Measurements from ENCODE around the gene CSMD2. TPM values are rescaled to one million over a fixed set of nuclear protein-coding genes. Genes with fewer than 3 reads are reported as not detected.

CSMD2 gene
- total RNA-seq, 2 experiments from 2014 or later = not detected

DNA sequence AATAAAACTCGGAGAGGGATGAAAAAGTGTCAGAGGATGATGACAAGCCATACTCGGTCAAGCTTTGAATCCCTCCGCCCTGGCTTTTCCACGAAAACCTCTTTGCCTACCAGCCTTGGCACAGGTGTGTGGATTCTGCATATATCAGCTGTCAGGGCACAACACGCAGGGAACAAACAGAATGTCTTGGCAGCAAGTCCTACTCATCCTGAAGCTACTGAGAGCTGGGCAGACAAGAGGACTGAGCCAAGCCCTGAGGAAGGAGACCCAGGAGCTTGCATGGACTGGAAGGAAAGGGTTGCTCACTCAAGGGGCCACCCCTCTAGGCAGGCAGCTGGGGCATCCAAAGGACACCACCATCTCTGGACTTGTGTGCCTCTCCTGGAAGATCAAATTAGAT is 168.7 kb downstream of the CSMD2 start:
- no peak for DNase-seq
- peaks cover 13% of the 10 kb centered on the region for H3K27me3 Mint-ChIP-seq (ENCODE audit: low read depth)
- no peaks in the 10 kb centered on the region for H3K4me1 Mint-ChIP-seq (ENCODE audit: low read depth)
- H3K36me3 Mint-ChIP-seq (ENCODE audit: low read depth) = no peaks in the 10 kb centered on the region
- intact Hi-C loops (cut with micrococcal nuclease) = no loop called here
- CTCF ChIA-PET = no interaction called here
- H3K4me3 Mint-ChIP-seq = no peak overlapping the region
- H3K9me3 Mint-ChIP-seq = no peaks in the 10 kb centered on the region
- H3K27ac Mint-ChIP-seq = no peak overlapping the region

DNA sequence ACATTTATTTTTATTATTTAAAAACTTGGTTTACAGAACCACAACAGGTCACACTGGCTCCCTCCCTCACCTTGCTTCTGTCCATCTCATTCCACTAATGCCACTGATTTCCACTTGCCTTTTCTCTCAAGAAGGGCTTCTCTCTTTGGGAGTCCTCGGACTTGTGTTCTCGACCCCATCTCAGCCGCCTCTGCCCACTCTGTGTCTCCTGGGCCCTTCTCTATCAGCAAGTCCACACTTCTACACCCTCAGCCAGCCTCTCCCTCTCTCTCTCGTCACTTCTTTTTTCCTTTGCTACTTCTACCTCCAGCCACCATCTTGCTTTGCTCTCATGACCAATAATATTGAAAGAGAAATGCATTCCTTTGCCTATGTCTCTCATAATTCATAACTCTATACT is 171.7 kb downstream of the CSMD2 start:
- Mint-ChIP-seq H3K27me3 (ENCODE audit: low read depth) (peaks cover 7% of the 10 kb centered on the region), H3K27ac (no peak overlapping the region), H3K9me3 (no peaks in the 10 kb centered on the region), H3K36me3 (ENCODE audit: low read depth) (no peaks in the 10 kb centered on the region), H3K4me1 (ENCODE audit: low read depth) (no peaks in the 10 kb centered on the region), H3K4me3 (no peak overlapping the region)
- intact Hi-C loops (cut with micrococcal nuclease) = no loop called here
- no peak for DNase-seq
- CTCF ChIA-PET = no interaction called here

DNA sequence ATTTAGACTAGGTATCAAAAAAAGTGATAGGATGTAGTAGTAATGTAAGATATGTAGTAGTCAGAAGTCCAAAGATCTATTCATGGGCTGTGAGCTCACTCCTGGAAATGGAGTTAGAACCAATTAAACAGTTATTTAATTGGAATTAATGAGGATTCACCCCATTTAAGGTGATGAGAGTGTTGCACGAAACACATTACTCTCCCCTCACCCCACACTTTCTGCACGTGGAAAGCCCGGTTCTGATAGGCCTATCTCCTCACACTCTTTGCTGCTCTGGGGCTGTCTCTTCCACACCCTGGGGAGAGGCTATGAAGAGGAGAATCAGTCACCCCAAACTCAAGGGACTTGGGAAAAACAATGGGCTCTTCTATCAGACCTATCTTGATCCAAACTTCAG is 174.7 kb downstream of the CSMD2 start:
- CTCF ChIA-PET = no interaction called here
- Mint-ChIP-seq H3K27ac (no peak overlapping the region), H3K36me3 (ENCODE audit: low read depth) (no peaks in the 10 kb centered on the region), H3K9me3 (no peaks in the 10 kb centered on the region), H3K4me1 (ENCODE audit: low read depth) (no peaks in the 10 kb centered on the region), H3K27me3 (ENCODE audit: low read depth) (peaks cover 5% of the 10 kb centered on the region), H3K4me3 (no peak overlapping the region)
- DNase-seq = no peak
- intact Hi-C loops (cut with micrococcal nuclease) = no loop called here

DNA sequence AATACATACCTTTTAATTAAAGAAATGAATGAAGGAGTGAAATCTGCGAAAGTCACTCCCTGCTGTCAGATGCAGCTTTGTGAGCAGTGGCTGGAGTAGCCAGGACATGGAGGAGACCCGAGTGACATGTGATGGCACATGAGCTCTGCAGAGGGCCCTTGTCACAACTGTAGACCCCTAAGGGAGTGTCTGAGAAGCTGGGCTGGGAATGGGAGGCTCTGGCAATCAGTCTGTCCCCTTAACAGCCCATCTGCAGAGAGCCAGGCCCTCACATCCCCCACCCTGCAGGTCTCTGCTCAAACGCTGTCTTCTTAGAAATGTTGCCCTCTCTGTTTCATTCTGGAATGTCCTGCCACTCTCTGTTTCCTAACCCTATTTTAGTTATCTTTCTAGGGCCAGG is 176.9 kb downstream of the CSMD2 start:
- intact Hi-C loops (cut with micrococcal nuclease) = no loop called here
- CTCF ChIA-PET = no interaction called here
- H3K27me3 Mint-ChIP-seq (ENCODE audit: low read depth) = peaks cover 8% of the 10 kb centered on the region
- H3K36me3 Mint-ChIP-seq (ENCODE audit: low read depth) = no peaks in the 10 kb centered on the region
- no peaks in the 10 kb centered on the region for H3K9me3 Mint-ChIP-seq
- no peak overlapping the region for H3K27ac Mint-ChIP-seq
- no peak overlapping the region for H3K4me3 Mint-ChIP-seq
- no peak for DNase-seq
- H3K4me1 Mint-ChIP-seq (ENCODE audit: low read depth) = no peaks in the 10 kb centered on the region

DNA sequence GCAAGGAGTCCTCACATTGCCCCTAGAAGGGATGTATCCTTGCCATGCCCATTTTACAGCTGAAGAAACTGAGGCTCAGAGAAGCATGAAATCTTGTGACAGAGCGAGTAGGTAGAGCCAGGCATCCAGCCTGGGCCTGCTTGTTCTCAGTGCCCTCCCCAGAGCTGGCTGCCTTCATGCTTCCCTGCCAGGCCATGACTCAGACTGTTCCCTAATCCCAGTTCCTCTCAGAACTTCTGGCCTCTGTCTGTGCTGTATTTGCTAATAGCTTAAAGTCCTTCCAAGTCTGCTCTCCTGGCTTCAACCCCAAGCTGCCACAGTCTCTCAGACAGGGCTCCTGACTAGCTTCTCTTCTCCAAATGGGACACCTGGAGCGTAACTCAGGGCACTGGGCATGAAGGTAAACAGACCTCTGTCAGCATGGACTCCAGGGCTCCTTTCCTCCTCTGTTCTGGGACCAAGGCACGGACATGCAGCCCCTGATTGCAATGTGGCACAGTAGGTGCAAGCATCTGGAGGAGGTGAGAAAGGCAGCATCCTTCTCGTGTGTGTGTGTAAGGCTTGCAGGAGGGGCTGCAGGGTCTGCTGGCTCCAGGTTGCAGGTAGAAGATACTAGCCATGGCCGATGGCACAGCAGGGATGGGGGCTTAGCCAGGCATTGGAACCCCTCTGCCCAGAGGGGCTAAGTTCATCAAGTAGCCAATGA is 178.5 kb downstream of the CSMD2 start:
- Mint-ChIP-seq H3K9me3 (no peaks in the 10 kb centered on the region), H3K4me1 (ENCODE audit: low read depth) (no peaks in the 10 kb centered on the region), H3K27ac (no peak overlapping the region)

DNA sequence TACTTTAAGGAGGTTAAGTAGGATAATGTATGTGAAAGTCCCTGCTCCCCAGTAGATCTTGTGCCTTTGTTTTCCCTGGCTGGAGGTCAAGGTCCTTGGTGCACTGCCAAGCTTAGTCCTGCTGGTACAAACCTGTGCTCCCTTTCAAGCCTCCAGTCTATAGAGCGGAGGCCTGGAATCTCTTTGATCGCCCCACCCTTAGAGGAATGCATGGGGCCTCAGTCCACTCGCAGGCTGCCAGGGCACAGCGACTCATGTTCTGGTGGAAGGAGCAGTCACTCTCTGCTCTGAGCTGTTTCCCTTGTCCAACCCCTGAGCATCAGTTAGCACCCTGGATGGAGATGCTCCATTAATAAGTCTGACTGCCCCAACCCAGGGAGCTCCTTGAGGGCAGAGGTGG is 179.4 kb downstream of the CSMD2 start:
- intact Hi-C loops (cut with micrococcal nuclease) = no loop called here
- Mint-ChIP-seq H3K4me3 (no peak overlapping the region), H3K27me3 (ENCODE audit: low read depth) (peaks cover 20% of the 10 kb centered on the region), H3K4me1 (ENCODE audit: low read depth) (no peaks in the 10 kb centered on the region), H3K36me3 (ENCODE audit: low read depth) (no peaks in the 10 kb centered on the region), H3K9me3 (no peaks in the 10 kb centered on the region), H3K27ac (no peak overlapping the region)
- DNase-seq = no peak
- CTCF ChIA-PET = interaction anchor here (0.9 to 1.3 kb wide), 2 partner anchors 23 to 177 kb away, joined by 3 read pairs; no protein-coding TSS in a partner anchor

More for the DNA sequence above, 178.5 kb downstream of the CSMD2 start:
- H3K4me3 Mint-ChIP-seq = no peak overlapping the region
- CTCF ChIA-PET = interaction anchor here (0.9 to 1.3 kb wide), 2 partner anchors 22 to 176 kb away, joined by 3 read pairs; no protein-coding TSS in a partner anchor
- no peaks in the 10 kb centered on the region for H3K36me3 Mint-ChIP-seq (ENCODE audit: low read depth)
- H3K27me3 Mint-ChIP-seq (ENCODE audit: low read depth) = peaks cover 19% of the 10 kb centered on the region
- intact Hi-C loops (cut with micrococcal nuclease) = no loop called here
- DNase-seq = no peak

DNA sequence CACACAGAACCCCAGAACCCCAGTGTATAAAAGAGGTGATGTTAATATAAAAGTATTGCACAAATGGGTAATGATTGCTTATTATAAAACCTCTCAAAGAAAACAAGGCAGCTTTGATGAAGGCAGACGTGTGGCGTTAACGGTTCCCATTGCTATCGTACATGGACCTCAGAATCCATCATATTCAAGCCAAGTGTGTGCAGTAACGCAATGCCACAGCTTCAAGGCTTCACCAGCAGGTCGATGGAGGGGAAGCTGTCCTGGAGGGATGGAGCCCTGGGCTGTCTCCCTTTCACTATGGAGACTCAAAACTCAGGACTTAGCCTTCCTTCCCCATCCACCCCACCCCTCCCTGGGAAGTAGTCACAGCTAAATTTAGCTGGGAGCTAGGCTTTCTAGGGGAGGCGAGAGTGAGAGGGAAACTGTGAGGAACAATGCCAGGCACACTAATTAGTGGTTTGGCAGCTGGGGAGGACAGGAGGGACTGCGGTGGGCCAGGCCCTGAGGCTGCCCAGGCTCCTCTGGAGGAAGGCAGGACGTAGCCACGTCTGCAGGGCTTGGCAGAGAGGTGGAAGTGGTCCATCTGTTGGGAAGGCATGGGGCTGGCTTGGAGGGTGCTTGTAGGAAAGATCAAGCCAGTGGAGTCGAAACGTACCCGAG is 180.0 kb downstream of the CSMD2 start:
- intact Hi-C loops (cut with micrococcal nuclease) = no loop called here
- no peaks in the 10 kb centered on the region for H3K4me1 Mint-ChIP-seq (ENCODE audit: low read depth)
- no peak overlapping the region for H3K4me3 Mint-ChIP-seq
- H3K36me3 Mint-ChIP-seq (ENCODE audit: low read depth) = no peaks in the 10 kb centered on the region
- CTCF ChIA-PET = interaction anchor here (0.9 kb wide), 1 partner anchor 24 kb away, joined by 3 read pairs; no protein-coding TSS in a partner anchor
- no peak overlapping the region for H3K27ac Mint-ChIP-seq
- DNase-seq = no peak
- no peaks in the 10 kb centered on the region for H3K9me3 Mint-ChIP-seq
- H3K27me3 Mint-ChIP-seq (ENCODE audit: low read depth) = peaks cover 20% of the 10 kb centered on the region

DNA sequence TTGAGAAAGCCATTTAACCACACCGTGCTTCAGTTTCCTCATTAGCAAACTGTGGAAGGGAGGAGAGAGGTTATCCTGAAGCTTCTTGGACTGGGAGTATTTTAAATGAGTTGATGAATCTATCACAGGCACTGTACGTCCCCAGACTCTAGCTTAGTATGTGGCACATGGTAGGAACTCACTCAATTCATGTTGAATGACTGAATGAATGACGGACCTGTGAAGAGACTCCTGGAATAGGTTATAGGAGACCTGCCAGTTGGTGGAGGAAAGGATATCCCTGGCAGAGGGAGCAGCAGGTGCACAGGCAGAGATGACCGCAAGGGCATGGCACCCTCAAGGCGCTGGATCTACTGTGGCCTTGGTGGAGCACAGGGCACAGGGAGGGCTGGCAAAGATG is 182.6 kb downstream of the CSMD2 start:
- intact Hi-C loops (cut with micrococcal nuclease) = no loop called here
- Mint-ChIP-seq H3K27ac (no peak overlapping the region), H3K4me3 (no peak overlapping the region), H3K4me1 (ENCODE audit: low read depth) (no peaks in the 10 kb centered on the region), H3K36me3 (ENCODE audit: low read depth) (no peaks in the 10 kb centered on the region), H3K27me3 (ENCODE audit: low read depth) (peaks cover 20% of the 10 kb centered on the region), H3K9me3 (no peaks in the 10 kb centered on the region)
- CTCF ChIA-PET = no interaction called here
- DNase-seq = no peak

DNA sequence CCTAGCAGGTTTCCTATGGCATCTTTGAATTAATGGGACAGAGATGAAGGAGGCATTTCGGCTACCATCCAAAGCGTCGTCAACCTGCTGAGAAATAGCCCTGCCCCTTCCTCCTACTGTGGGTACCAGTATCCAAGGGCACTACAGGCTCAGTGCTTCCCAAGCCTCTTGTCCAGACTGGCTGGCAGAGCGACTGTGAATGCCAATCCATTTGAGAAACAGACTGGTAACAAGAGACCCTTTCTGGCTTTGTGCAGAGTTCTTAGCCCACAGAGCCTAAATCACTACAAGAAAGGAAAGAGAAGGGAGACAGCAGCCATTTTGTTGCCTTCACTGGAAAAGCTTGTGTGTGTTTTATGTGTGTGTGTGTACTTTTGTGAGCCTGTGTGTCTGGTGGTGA is 185.7 kb downstream of the CSMD2 start:
- Mint-ChIP-seq H3K4me1 (ENCODE audit: low read depth) (no peaks in the 10 kb centered on the region), H3K36me3 (ENCODE audit: low read depth) (no peaks in the 10 kb centered on the region), H3K4me3 (no peak overlapping the region), H3K27me3 (ENCODE audit: low read depth) (peaks cover 19% of the 10 kb centered on the region), H3K9me3 (no peaks in the 10 kb centered on the region), H3K27ac (no peak overlapping the region)
- no peak for DNase-seq
- CTCF ChIA-PET = no interaction called here
- intact Hi-C loops (cut with micrococcal nuclease) = no loop called here

DNA sequence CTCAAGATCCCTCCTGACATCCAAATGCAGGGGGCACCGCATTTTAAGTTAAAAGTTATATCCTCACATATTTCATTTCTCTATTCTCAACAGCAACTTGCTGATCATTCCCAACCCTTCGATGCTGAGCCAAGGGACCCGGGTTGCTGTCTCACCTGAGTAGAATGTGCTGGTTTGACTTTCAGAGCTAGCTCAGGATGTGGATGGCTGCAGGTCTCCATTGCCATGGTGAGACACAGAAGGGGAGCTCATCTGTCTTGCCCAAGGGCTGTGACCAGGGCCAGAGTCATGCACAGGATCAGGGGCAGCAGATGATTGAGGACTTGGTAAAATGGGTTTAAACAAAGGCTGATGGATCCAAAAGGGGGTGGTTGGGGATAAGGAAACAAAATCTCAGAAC is 189.1 kb downstream of the CSMD2 start:
- H3K36me3 Mint-ChIP-seq (ENCODE audit: low read depth) = no peaks in the 10 kb centered on the region
- H3K4me1 Mint-ChIP-seq (ENCODE audit: low read depth) = no peaks in the 10 kb centered on the region
- no peaks in the 10 kb centered on the region for H3K9me3 Mint-ChIP-seq
- H3K4me3 Mint-ChIP-seq = no peak overlapping the region
- intact Hi-C loops (cut with micrococcal nuclease) = no loop called here
- CTCF ChIA-PET = no interaction called here
- peaks cover 8% of the 10 kb centered on the region for H3K27me3 Mint-ChIP-seq (ENCODE audit: low read depth)
- H3K27ac Mint-ChIP-seq = no peak overlapping the region
- no peak for DNase-seq

DNA sequence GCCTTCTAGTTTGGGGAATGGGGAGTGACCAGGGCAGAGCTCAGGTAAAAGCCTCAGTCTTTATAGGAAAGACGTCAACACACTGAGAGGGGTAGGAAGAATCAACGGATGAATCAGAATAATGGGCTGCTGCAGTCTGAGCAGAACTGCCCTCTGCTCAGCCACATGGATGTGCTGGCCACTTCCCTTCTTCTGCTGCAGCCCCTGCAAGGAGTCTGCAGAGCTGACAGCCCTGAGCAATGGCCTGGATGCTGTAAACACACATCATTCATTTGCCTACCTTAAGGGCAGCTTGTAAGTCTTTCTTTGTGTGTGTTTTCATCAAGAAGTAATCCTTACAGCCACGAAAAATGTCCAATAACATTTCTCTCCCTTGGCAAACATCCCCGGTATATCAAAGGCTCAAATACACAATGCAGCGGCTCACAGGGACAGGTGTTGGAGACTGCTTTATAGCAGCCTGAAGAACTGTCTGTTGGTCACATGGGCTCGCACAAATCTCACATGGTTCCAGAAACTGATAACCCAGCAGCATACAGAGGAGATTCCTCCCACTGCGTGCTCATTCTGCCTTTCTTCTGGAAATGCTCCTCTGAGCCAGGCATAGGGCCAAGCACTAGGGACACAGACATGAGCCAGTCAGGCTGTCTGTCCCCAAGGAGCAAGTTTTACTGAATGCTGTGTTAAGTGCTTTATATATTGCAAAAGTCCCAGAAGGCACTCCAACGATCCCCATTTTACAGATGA is 191.1 kb downstream of the CSMD2 start:
- intact Hi-C loops (cut with micrococcal nuclease) = no loop called here
- no peak for DNase-seq
- H3K27ac Mint-ChIP-seq = no peak overlapping the region

DNA sequence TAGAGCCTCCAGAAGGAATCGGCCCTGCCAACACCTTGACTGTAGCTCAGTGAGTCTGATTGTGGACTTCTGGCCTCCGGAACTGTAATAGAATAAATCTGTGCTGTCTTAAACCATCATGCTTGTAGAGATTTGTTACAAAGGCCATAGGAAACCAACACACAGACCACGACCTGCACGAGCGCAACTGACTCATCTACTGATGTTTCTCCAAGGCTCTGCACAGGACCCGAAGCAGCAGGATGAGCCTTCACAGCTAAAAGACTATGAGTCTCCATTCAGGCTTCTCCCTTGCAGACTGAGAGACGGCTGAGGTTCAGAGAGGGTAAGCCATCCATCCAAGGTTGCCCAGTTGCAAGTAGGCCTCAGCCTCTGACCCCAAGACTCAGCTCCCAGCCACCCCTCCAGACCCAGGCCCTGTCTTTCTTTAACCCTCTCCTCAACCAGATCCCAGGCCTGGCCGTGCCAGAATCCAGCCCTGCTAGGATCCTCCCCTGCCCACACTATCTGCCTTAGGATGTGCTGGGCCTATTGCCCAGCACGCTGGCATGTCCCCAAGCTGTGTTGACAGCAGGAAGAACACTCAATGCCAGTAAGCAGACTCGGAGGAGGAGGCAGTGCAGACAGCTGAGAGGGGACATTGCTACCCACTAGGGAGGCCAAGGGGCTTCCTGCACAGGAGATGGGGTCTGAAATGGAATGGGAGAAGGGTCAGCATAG is 192.2 kb downstream of the CSMD2 start:
- DNase-seq = no peak
- Mint-ChIP-seq H3K4me3 (no peak overlapping the region), H3K27me3 (ENCODE audit: low read depth) (peaks cover 10% of the 10 kb centered on the region), H3K9me3 (no peaks in the 10 kb centered on the region), H3K4me1 (ENCODE audit: low read depth) (no peaks in the 10 kb centered on the region), H3K36me3 (ENCODE audit: low read depth) (no peaks in the 10 kb centered on the region), H3K27ac (no peak overlapping the region)
- CTCF ChIA-PET = no interaction called here
- intact Hi-C loops (cut with micrococcal nuclease) = no loop called here

More for the DNA sequence above, 191.1 kb downstream of the CSMD2 start:
- no peaks in the 10 kb centered on the region for H3K9me3 Mint-ChIP-seq
- peaks cover 8% of the 10 kb centered on the region for H3K27me3 Mint-ChIP-seq (ENCODE audit: low read depth)
- CTCF ChIA-PET = no interaction called here
- H3K4me3 Mint-ChIP-seq = no peak overlapping the region
- no peaks in the 10 kb centered on the region for H3K4me1 Mint-ChIP-seq (ENCODE audit: low read depth)
- no peaks in the 10 kb centered on the region for H3K36me3 Mint-ChIP-seq (ENCODE audit: low read depth)
